ENCODE results near the gene SH3RF2. TPM values are rescaled to one million over a fixed set of nuclear protein-coding genes. Genes with fewer than 3 reads are reported as not detected.

SH3RF2 gene
- total and polyA plus RNA-seq, 2 of the 13 experiments (the other 11 are each of a cell fraction or from before 2014, with no cell fraction given), result 2.6 to 3.7 TPM

DNA sequence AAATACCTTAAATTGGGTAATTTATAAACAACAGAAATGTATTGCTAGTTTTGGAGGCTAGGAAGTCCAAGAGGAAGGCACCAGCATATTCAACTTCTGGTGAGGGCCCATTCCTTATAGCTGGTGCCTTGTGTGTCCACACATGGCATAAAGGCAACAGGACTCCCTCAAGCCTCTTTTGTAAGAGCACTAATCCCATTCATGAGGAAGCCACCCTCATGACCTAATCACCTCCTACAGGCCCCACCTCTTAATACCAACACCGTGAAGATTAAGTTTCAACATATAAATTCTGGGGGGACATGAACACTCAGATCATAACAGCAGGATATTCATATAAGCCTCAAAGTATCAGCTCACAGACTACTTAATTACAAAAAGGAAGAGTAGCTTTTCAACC lies 173.0 kb downstream of the SH3RF2 start (continued):
- TF ChIP-seq, protein P1, sequence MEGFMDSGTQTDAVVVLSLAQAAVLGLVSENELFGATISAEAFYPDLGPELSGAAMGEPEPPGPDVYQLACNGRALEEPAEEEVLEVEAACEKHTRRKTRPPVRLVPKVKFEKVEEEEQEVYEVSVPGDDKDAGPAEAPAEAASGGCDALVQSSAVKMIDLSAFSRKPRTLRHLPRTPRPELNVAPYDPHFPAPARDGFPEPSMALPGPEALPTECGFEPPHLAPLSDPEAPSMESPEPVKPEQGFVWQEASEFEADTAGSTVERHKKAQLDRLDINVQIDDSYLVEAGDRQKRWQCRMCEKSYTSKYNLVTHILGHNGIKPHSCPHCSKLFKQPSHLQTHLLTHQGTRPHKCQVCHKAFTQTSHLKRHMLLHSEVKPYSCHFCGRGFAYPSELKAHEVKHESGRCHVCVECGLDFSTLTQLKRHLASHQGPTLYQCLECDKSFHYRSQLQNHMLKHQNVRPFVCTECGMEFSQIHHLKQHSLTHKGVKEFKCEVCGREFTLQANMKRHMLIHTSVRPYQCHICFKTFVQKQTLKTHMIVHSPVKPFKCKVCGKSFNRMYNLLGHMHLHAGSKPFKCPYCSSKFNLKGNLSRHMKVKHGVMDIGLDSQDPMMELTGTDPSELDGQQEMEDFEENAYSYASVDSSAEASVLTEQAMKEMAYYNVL (CRISPR knock-in tag; IDR thresholded peaks at IDR 0.05; ENCODE audit: borderline replicate concordance), result no peak
- TF ChIP-seq POLR2G (IDR thresholded peaks at IDR 0.05; ENCODE audit: low read depth, low read length) (no peak), IRX3 (CRISPR knock-in tag; IDR thresholded peaks at IDR 0.05; ENCODE audit: borderline replicate concordance, low read depth) (no peak), ZFY (CRISPR knock-in tag; IDR thresholded peaks at IDR 0.05) (no peak), ZBTB3 (CRISPR knock-in tag; IDR thresholded peaks at IDR 0.05; ENCODE audit: borderline replicate concordance, low read depth) (no peak)

DNA sequence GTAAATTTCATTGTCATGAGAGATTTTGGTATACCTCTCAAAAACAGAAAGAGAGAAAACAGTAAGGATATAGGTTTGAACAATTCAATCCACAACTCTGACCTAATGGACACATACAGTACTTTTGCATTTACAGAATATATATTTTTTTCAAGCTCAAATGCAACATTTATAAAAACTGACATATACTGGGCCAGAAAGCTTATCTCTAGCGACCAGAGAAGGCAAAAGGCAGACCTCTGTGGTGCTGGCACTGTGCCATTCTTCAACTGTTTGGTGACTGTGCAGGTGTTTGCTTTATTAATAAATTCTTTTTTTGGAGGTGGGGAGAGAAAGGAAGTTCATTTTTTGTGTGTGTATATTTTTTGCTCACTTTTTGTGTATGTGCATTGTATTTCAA lies 175.0 kb downstream of the SH3RF2 start:
- H3K9me3 ChIP-seq (ENCODE audit: low read length), result no peaks in the 10 kb centered on the region
- FAIRE-seq (no peak), ATAC-seq (no peak), DNase-seq (ENCODE audit: low spot score) (no peak)
- no peaks in the 10 kb centered on the region for H3K27me3 ChIP-seq (ENCODE audit: control insufficient read depth in 1 of 2, insufficient read depth in 2 of 2, low read length in 2 of 2)
- H2AFZ ChIP-seq (ENCODE audit: low read length), result no peak overlapping the region
- WGBS (ENCODE audit: low lambda C conversion rate), result 100% methylated on average over 1 of the region's 1 CpG
- H3K27ac ChIP-seq (ENCODE audit: extremely low read length, insufficient read depth, low read length), result no peak overlapping the region
- no peak overlapping the region for H3K4me2 ChIP-seq (ENCODE audit: low read depth, low read length)
- no peaks in the 10 kb centered on the region for H3K4me1 ChIP-seq (ENCODE audit: insufficient read depth, low read length)
- H3K9ac ChIP-seq (ENCODE audit: insufficient read depth, low read depth, low read length), result no peak overlapping the region
- TF ChIP-seq MBD4 (IDR thresholded peaks at IDR 0.05; ENCODE audit: borderline replicate concordance, low read length) (no peak), HNRNPUL1 (IDR thresholded peaks at IDR 0.05; ENCODE audit: low read depth, low read length) (no peak), ZNF546 (CRISPR knock-in tag; conservative IDR thresholded peaks at IDR 0.05) (no peak), ATM (IDR thresholded peaks at IDR 0.05; ENCODE audit: borderline replicate concordance) (no peak), SUZ12 (IDR thresholded peaks at IDR 0.05; ENCODE audit: low read depth, low read length) (no peak), MED1 (CRISPR knock-in tag; IDR thresholded peaks at IDR 0.05) (no peak), SP4 (CRISPR knock-in tag; IDR thresholded peaks at IDR 0.05) (no peak), ISL2 (CRISPR knock-in tag; IDR thresholded peaks at IDR 0.05) (no peak), MIER3 (CRISPR knock-in tag; IDR thresholded peaks at IDR 0.05; ENCODE audit: borderline replicate concordance) (no peak)
- TF ChIP-seq, protein P2, sequence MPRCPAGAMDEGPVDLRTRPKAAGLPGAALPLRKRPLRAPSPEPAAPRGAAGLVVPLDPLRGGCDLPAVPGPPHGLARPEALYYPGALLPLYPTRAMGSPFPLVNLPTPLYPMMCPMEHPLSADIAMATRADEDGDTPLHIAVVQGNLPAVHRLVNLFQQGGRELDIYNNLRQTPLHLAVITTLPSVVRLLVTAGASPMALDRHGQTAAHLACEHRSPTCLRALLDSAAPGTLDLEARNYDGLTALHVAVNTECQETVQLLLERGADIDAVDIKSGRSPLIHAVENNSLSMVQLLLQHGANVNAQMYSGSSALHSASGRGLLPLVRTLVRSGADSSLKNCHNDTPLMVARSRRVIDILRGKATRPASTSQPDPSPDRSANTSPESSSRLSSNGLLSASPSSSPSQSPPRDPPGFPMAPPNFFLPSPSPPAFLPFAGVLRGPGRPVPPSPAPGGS (CRISPR knock-in tag; IDR thresholded peaks at IDR 0.05), result no peak
- TF ChIP-seq, protein P3, sequence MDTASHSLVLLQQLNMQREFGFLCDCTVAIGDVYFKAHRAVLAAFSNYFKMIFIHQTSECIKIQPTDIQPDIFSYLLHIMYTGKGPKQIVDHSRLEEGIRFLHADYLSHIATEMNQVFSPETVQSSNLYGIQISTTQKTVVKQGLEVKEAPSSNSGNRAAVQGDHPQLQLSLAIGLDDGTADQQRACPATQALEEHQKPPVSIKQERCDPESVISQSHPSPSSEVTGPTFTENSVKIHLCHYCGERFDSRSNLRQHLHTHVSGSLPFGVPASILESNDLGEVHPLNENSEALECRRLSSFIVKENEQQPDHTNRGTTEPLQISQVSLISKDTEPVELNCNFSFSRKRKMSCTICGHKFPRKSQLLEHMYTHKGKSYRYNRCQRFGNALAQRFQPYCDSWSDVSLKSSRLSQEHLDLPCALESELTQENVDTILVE (CRISPR knock-in tag; IDR thresholded peaks at IDR 0.05), result no peak
- no peak overlapping the region for H3K4me3 ChIP-seq (replicated peaks in 1 of 3; ENCODE audit: insufficient read depth in 1 of 3, low read depth in 2 of 3, low read length in 3 of 3)
- POLR2A ChIA-PET, result no interaction called here
- H3K36me3 ChIP-seq (replicated peaks in 1 of 2; ENCODE audit: control insufficient read depth in 1 of 2, insufficient read depth in 2 of 2, low read length in 2 of 2), result peaks cover 0 to 32% of the 10 kb centered on the region in 2 experiments
- no peaks in the 10 kb centered on the region for H4K20me1 ChIP-seq (ENCODE audit: insufficient read depth, low read length)
- intact Hi-C loops (cut with micrococcal nuclease; ENCODE audit: unreplicated experiment), result no loop called here
- H3K79me2 ChIP-seq (ENCODE audit: insufficient read depth, low read length), result no peaks in the 10 kb centered on the region
- BruUV-seq (replicated peaks), result no TSS peak
- in situ Hi-C loops (cut with HindIII; ENCODE audit: extremely low pct_ligation_motif_present, low pct_unique_long_range_greater_than_20kb), result no loop called here
- CTCF ChIA-PET (ENCODE audit: low intra/inter-chr PET ratio, low total read pairs), result no interaction called here
